Chondrocyte (in vitro differentiated cells): ENCODE data around the gene MFSD6. TPM values are rescaled to one million over a fixed set of nuclear protein-coding genes. Genes with fewer than 3 reads are reported as not detected.
A peak's percentile ranks its signal among the peaks of the same experiment; 100 is the strongest.

Source experiments
- DNase-seq: peaks from one replicate; pipeline ENCODE4 v3.0.0; 2021; ENCODE audit warnings: mixed read lengths, low spot score
- H3K27ac Mint-ChIP-seq: one replicate; pipeline ENCODE4 v1.8.0; 2021; ENCODE audit warnings: mild to moderate bottlenecking, moderate library complexity, mixed read lengths; ENCODE audit not compliant: unreplicated experiment
- H3K27me3 Mint-ChIP-seq: 2 replicates; pipeline ENCODE4 v1.8.0; 2021; ENCODE audit warnings: low read depth, mixed read lengths
- H3K36me3 Mint-ChIP-seq: 2 replicates; pipeline ENCODE4 v1.8.0; 2021; ENCODE audit warnings: low read depth, mixed read lengths
- H3K4me1 Mint-ChIP-seq: 2 replicates; pipeline ENCODE4 v1.8.0; 2021; ENCODE audit warnings: low read depth, mild to moderate bottlenecking, mixed read lengths
- H3K4me3 Mint-ChIP-seq: one replicate; pipeline ENCODE4 v1.8.0; 2021; ENCODE audit warnings: mild to moderate bottlenecking, moderate library complexity, mixed read lengths; ENCODE audit not compliant: unreplicated experiment
- H3K9me3 Mint-ChIP-seq: 2 replicates; pipeline ENCODE4 v1.8.0; 2021; ENCODE audit warnings: low read depth, mixed read lengths
- total RNA-seq: library from RNA; stranded (reverse); gene quantifications from 3 replicates; pipeline ENCODE4 v1.2.1, GENCODE V29; 2021
- TF ChIP-seq, protein P1 (sequence below): fragments of 200-600 bp; sonication (generic); IDR thresholded peaks from 2 replicates; pipeline ENCODE4 v1.5.0; 2021; ENCODE audit warnings: antibody characterized with exemption, mild to moderate bottlenecking, moderate library complexity

Gene MFSD6
- total RNA-seq, 1 donor from 2014 or later = 8.4 TPM

DNA sequence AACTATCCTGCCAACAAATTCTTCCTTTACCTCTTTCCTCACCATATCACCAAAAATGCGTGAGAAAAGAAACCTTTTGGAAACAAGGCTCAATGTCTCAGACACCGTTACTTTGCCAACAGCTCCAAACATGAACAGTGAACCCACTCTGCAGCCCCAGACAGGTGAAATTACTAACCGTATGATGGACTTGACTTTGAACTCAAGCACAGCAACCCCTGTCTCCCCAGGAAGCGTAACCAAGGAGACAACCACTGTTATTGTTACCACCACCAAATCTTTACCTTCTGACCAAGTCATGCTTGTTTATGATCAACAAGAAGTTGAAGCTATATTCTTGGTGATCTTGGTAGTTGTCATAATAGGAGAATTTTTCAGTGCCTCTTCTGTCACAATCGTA lies 28.4 kb downstream of the MFSD6 start:
- H3K4me3 Mint-ChIP-seq = no peak overlapping the region
- peaks cover 14% of the 10 kb centered on the region for H3K4me1 Mint-ChIP-seq
- H3K27me3 Mint-ChIP-seq = no peaks in the 10 kb centered on the region
- peaks cover 11% of the 10 kb centered on the region for H3K36me3 Mint-ChIP-seq
- DNase-seq = no peak
- H3K9me3 Mint-ChIP-seq = no peaks in the 10 kb centered on the region
- H3K27ac Mint-ChIP-seq = no peak overlapping the region
- TF ChIP-seq, protein P1, sequence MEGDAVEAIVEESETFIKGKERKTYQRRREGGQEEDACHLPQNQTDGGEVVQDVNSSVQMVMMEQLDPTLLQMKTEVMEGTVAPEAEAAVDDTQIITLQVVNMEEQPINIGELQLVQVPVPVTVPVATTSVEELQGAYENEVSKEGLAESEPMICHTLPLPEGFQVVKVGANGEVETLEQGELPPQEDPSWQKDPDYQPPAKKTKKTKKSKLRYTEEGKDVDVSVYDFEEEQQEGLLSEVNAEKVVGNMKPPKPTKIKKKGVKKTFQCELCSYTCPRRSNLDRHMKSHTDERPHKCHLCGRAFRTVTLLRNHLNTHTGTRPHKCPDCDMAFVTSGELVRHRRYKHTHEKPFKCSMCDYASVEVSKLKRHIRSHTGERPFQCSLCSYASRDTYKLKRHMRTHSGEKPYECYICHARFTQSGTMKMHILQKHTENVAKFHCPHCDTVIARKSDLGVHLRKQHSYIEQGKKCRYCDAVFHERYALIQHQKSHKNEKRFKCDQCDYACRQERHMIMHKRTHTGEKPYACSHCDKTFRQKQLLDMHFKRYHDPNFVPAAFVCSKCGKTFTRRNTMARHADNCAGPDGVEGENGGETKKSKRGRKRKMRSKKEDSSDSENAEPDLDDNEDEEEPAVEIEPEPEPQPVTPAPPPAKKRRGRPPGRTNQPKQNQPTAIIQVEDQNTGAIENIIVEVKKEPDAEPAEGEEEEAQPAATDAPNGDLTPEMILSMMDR = no peak

DNA sequence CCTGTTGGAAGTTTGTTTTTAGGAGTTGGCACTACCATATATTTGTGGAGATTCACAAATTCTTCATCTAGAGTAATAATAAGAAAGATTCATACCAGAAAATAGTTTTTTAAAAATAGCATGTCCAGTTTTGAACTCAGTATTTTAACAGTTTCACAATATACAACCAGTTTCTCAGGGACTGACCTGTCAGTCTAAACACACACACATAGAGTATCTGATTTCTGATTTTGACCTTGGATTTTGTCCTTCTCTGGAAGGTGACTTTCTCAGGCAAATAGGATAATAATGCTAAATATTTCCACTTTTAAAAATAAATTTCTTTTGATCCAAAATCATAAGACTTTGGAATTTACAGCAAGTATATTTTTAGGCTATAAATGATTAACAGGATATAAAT lies 32.0 kb downstream of the MFSD6 start:
- H3K4me1 Mint-ChIP-seq = peaks cover 24% of the 10 kb centered on the region
- peaks cover 11% of the 10 kb centered on the region for H3K36me3 Mint-ChIP-seq
- no peaks in the 10 kb centered on the region for H3K9me3 Mint-ChIP-seq
- H3K4me3 Mint-ChIP-seq = no peak overlapping the region
- DNase-seq = no peak
- no peaks in the 10 kb centered on the region for H3K27me3 Mint-ChIP-seq
- TF ChIP-seq, protein P1 = no peak
- peak overlapping the region; percentile 17 for H3K27ac Mint-ChIP-seq

DNA sequence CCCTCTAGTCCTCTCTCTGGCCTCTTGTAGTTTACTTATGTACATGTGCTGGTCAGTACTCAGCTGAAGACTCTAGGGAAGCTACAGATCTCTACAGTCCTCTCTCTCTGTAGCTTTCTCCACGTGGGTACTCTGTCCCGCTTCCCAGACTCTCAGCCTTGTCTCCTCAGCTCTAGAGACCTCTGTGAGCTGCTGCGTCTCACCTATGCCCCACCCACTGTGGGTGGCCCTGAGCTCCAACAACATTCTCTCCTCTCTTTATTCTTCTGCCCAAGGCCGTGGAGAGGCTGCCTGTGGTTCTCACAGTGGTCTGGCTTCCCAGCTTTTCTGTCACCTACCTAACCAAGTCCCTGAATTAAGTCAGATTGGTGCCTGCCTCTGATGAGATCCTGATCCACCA lies 33.4 kb downstream of the MFSD6 start:
- H3K4me1 Mint-ChIP-seq = peaks cover 28% of the 10 kb centered on the region
- no peaks in the 10 kb centered on the region for H3K9me3 Mint-ChIP-seq
- peaks cover 7% of the 10 kb centered on the region for H3K36me3 Mint-ChIP-seq
- H3K27ac Mint-ChIP-seq = no peak overlapping the region
- TF ChIP-seq, protein P1 = no peak
- no peak overlapping the region for H3K4me3 Mint-ChIP-seq
- H3K27me3 Mint-ChIP-seq = no peaks in the 10 kb centered on the region
- no peak for DNase-seq

DNA sequence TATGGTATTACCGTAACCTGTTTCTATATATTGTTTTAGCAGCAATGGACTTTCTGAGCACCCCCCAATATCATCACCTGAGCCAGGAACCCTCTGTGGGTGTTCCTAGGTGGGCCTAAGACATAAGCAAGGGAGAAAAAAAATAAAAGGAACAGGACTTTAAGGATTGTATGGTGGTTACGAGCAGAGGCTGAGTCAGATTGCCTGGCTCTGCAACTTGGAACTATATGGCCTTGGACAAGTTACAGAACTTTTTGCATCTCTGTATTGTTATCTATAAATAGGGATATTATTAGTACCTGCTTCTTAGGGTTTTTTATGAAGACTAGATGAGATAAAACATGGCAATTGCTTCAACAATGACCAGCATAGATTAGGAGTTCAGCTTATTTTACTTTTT lies 34.9 kb downstream of the MFSD6 start:
- no peak for DNase-seq
- TF ChIP-seq, protein P1 = no peak
- Mint-ChIP-seq H3K27ac (no peak overlapping the region), H3K4me1 (peaks cover 35% of the 10 kb centered on the region), H3K27me3 (no peaks in the 10 kb centered on the region), H3K4me3 (no peak overlapping the region), H3K36me3 (no peaks in the 10 kb centered on the region), H3K9me3 (no peaks in the 10 kb centered on the region)

DNA sequence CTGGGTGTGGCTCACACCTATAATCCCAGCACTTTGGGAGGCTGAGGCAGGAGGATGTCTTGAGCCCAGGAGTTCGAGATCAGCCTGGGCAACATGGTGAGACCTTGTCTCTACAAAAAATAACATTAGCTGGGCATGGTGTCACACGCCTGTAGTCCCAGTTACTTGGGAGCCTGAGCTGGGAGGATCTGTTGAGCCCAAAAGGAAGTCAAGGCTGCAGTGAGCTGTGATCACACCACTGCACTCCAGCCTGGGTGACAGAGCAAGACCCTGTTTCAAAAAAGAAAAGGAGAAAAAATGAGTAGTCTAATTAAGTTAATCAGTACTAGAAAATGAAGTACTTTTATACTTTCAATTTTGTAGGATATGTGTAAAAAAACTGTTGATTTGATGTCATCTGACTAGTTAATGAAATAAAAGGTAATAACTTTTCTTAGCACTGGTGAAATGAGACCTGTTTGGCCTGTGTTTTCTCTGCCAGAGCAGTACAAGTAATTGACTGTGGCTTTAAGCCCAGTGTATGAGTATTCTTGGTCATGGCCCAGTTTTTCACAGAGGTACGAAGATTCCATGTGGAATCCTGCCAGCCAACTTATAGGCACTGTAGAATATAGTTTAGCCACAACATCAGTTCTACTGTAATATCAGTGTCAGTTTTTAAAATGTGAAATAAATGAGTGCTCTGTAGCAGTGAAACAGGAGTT lies 35.8 kb downstream of the MFSD6 start:
- no peak for DNase-seq
- H3K9me3 Mint-ChIP-seq = no peaks in the 10 kb centered on the region
- H3K4me1 Mint-ChIP-seq = peaks cover 35% of the 10 kb centered on the region
- H3K4me3 Mint-ChIP-seq = no peak overlapping the region
- H3K36me3 Mint-ChIP-seq = no peaks in the 10 kb centered on the region
- TF ChIP-seq, protein P1 = no peak
- H3K27ac Mint-ChIP-seq = peak overlapping the region; percentile 55
- no peaks in the 10 kb centered on the region for H3K27me3 Mint-ChIP-seq
